Esophagus muscularis mucosa (tissue), 4 donors: ENCODE measurements around the gene KRTAP19-8.

Experiments
- CTCF ChIP-seq, 3 experiments: fragments of 200-600 bp in 2 of 3; fragments of 450-650 bp in 1 of 3; sonication (generic) in 2 of 3; IDR thresholded peaks; one replicate each; pipeline ENCODE4 v1.5.1; 2017 to 2019; ENCODE audit warnings: antibody characterized with exemption in 3 of 3, mild to moderate bottlenecking in 2 of 3, moderate library complexity in 1 of 3
- EP300 ChIP-seq: sonication (generic); formaldehyde crosslinking; IDR thresholded peaks from one replicate; pipeline ENCODE4 v1.6.1; 2017; ENCODE audit warnings: antibody characterized with exemption
- POLR2A ChIP-seq: fragments of 450-650 bp; IDR thresholded peaks from one replicate; pipeline ENCODE4 v1.6.1; 2017; ENCODE audit warnings: antibody characterized with exemption, moderate library complexity, mild to moderate bottlenecking, low read depth

GRCh38 chr21:31043471-31043870 is 5.2 kb upstream of the KRTAP19-8 start:
- no peak for TF ChIP-seq POLR2A
- no peak for TF ChIP-seq CTCF (IDR thresholded peaks at IDR 0.05)
- no peak for TF ChIP-seq EP300
